NB4 (cell line): Measurements from ENCODE around the gene RNF212.
A peak's percentile ranks its signal among the peaks of the same experiment; 100 is the strongest.
"Not testable (repeated sequence)": the region's sequence is repeated elsewhere in the genome, so short reads cannot be mapped to it uniquely, and the experiment has no call there.

ENCODE experiments used
- DNase-seq: peaks from one replicate; pipeline ENCODE4 v3.0.0; 2010; ENCODE audit warnings: low read depth
- H3K4me3 ChIP-seq: one replicate; pipeline ENCODE4 v1.5.1; 2011; ENCODE audit warnings: mild to moderate bottlenecking, low read depth, low read length, moderate library complexity
- MYC ChIP-seq: IDR thresholded peaks from 2 replicates; pipeline ENCODE4 v1.6.1; 2011; ENCODE audit warnings: low read depth, low read length
- POLR2A ChIP-seq: IDR thresholded peaks from 2 replicates; pipeline ENCODE4 v1.6.1; 2011; ENCODE audit warnings: mild to moderate bottlenecking; ENCODE audit not compliant: insufficient read length; ENCODE audit errors: extremely low read depth
- TF ChIP-seq, protein P1 (sequence below): IDR thresholded peaks from 2 replicates; pipeline ENCODE4 v1.6.1; 2011; ENCODE audit warnings: low read depth, low read length
- TF ChIP-seq, protein P2 (sequence below): IDR thresholded peaks from one replicate; pipeline ENCODE4 v1.5.1; 2012; ENCODE audit warnings: low read depth, low read length

The RNF212 gene

DNA sequence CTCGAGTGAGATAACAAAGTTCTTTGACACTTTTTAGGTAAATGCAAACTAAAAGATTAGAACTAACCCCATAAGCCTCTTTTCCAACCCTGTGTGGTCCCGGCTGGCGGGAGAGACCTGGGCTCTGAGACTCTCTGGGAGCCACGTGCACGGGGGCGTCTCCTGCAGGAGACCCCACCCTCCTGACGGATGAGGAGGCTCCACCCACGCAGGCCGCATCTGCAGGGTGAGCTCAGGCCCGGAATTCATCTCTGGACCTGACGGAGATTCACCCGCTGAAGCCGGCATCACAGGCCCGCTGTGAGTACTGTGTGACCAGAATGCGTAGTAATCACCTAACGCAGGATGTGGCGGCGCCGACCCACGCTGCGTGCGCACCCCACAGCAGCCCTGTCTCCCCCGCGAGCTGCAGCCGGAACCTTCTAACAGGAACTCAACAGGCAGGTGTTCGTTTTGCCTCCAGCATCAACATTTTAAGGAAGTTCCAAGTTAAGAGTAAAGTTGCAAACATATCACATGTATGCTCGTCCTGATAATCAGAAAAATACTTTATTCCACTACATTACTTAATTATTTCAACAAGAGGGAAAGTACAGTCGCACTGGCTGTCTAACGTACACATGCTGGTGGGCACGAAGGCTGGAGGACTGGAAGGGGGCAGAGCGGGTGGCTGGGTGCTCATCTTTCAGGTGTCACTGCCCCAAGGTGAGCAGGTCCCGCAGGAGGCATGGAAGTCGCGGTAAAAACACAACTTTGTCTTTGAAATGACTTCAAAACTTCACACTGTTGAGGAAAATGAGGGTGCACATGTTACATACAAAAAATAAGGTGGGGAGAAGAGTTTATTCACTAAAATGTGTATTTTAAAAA, 57.4 kb downstream of the RNF212 start:
- H3K4me3 ChIP-seq: peak overlapping the region; percentile 32
- DNase-seq: peak; percentile 84
- TF ChIP-seq POLR2A: peak; percentile 74
- TF ChIP-seq, protein P1, sequence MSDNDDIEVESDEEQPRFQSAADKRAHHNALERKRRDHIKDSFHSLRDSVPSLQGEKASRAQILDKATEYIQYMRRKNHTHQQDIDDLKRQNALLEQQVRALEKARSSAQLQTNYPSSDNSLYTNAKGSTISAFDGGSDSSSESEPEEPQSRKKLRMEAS: peak; percentile 92
- TF ChIP-seq MYC: peak; percentile 92
- TF ChIP-seq, protein P2, sequence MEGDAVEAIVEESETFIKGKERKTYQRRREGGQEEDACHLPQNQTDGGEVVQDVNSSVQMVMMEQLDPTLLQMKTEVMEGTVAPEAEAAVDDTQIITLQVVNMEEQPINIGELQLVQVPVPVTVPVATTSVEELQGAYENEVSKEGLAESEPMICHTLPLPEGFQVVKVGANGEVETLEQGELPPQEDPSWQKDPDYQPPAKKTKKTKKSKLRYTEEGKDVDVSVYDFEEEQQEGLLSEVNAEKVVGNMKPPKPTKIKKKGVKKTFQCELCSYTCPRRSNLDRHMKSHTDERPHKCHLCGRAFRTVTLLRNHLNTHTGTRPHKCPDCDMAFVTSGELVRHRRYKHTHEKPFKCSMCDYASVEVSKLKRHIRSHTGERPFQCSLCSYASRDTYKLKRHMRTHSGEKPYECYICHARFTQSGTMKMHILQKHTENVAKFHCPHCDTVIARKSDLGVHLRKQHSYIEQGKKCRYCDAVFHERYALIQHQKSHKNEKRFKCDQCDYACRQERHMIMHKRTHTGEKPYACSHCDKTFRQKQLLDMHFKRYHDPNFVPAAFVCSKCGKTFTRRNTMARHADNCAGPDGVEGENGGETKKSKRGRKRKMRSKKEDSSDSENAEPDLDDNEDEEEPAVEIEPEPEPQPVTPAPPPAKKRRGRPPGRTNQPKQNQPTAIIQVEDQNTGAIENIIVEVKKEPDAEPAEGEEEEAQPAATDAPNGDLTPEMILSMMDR: no peak

DNA sequence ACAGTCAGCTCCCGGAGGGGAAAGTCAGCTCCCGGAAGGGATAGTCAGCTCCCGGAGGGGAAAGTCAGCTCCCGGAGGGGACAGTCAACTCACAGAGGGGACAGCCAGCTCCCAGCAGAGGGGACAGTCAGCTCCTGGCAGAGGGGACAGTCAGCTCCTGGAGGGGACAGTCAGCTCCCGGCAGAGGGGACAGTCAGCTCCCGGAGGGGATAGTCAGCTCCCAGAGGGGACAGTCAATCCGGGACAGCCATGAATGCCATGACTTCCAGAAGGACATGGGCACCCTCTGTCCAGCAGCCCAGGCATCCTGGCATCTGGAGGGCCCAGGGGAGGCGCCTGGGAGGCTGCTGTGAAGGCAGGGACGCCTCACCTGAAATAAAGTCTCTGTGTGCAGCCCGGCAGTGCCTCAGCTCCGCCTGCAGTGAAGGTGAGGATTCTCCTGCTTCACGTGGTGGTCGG, 58.1 kb downstream of the RNF212 start:
- peak overlapping the region; percentile 32 for H3K4me3 ChIP-seq
- DNase-seq: not testable (repeated sequence)

DNA sequence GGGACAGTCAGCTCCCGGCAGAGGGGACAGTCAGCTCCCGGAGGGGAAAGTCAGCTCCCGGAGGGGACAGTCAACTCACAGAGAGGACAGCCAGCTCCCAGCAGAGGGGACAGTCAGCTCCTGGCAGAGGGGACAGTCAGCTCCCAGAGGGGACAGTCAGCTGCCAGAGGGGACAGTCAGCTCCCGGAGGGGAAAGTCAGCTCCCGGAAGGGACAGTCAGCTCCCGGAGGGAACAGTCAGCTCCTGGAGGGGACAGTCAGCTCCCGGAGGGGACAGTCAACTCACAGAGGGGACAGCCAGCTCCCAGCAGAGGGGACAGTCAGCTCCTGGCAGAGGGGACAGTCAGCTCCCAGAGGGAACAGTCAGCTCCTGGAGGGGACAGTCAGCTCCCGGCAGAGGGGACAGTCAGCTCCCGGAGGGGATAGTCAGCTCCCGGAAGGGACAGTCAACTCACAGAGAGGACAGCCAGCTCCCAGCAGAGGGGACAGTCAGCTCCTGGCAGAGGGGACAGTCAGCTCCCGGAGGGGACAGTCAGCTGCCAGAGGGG, 58.6 kb downstream of the RNF212 start:
- H3K4me3 ChIP-seq, DNase-seq: not testable (repeated sequence)

DNA sequence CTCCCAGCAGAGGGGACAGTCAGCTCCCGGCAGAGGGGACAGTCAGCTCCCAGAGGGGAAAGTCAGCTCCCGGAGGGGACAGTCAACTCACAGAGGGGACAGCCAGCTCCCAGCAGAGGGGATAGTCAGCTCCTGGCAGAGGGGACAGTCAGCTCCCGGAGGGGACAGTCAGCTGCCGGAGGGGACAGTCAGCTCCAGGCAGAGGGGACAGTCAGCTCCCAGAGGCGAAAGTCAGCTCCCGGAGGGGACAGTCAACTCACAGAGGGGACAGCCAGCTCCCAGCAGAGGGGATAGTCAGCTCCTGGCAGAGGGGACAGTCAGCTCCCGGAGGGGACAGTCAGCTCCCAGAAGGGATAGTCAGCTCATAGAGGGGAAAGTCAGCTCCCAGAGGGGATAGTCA, 59.5 kb downstream of the RNF212 start:
- not testable (repeated sequence) for H3K4me3 ChIP-seq, DNase-seq

DNA sequence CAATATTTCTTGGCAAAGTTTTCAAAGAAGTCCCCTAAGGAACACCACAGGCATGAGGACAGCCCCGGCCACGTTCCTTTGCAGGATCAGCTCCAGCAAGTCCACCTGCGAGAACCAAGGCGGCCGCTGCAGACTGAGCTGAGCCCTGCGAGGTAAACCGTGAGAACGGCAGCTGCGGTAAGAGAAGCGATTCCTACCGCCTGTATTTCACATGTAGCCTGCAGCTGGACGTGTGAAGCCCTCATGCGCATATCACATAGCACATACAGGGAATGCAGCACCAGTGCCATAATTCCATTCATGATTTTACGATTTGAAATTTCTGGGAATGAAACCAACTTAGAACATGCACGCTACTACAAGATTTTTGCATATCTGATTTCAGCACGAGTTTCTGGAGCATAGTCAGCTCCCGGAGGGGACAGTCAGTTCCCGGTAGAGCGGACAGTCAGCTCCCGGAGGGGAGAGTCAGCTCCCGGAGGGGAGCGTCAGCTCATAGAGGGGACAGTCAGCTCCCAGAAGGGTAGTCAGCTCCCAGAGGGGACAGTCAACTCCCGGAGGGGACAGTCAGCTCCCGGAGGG, 60.2 kb downstream of the RNF212 start:
- no peak overlapping the region for H3K4me3 ChIP-seq
- no peak for TF ChIP-seq MYC
- TF ChIP-seq, protein P2: no peak
- TF ChIP-seq, protein P1: no peak
- no peak for TF ChIP-seq POLR2A
- DNase-seq: peak; percentile 13

DNA sequence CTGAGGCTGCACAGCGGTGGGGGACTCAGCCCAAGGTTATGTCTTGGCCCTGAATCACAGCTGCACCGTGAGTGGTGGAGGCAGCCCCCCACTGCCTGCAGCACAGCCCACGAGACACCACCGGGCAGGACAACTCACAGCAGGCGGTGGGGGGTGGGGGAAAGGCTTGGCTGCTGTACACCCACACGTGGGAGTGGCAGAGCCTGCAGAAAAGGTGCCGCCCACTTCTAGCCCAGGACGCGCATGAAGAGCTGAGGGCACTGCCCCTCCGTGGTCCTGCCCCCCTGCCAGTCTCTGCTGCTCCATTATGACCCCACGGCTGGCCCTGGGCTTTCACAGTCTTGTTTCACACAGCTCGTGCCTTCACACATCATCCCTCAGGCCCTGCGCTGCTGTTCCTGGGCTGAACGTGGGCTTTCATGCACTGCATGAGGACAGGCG, 61.1 kb downstream of the RNF212 start:
- DNase-seq: peak; percentile 18
- TF ChIP-seq, protein P2: no peak
- TF ChIP-seq, protein P1: no peak
- no peak for TF ChIP-seq MYC
- TF ChIP-seq POLR2A: no peak
- no peak overlapping the region for H3K4me3 ChIP-seq

DNA sequence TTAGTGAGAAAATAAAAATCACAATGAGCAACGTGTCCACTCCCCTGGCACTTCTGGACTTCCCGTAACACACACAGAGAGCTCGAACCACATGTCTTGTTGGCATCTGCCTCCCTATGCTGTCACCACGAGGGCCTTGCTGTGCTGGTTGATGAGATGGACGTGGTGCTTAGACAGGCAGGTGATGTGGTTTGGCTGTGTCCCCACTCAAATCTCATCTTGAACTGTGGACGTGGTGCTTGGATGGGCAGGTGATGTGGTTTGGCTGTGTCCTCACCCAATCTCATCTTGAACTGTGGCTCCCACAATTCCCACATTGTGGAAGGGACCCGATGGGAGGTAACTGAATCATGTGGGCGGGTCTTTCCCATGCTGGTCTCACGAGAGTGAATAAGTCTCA, 61.9 kb downstream of the RNF212 start:
- no peak for TF ChIP-seq MYC
- DNase-seq: no peak
- no peak overlapping the region for H3K4me3 ChIP-seq
